Stimulated activated CD4-positive, alpha-beta T cell treated with anti-CD3 and anti-CD28 coated beads, Interleukin-2, amount 100 ng/mL, for 24 hours (primary cell): ENCODE results near the gene TBC1D22A.

ENCODE experiments used
- DNase-seq, 2 donors: peaks; one replicate each; pipeline ENCODE4 v3.0.0-alpha.2; 2020

The TBC1D22A gene

GRCh38 chr22:46795845-46796565 is 33.6 kb downstream of the TBC1D22A start:
- no peak for DNase-seq

- DNase-seq = no peak
These were observed 34.2 kb downstream of the TBC1D22A start for GRCh38 chr22:46796566-46797195.

GRCh38 chr22:46797355-46797754 is 34.9 kb downstream of the TBC1D22A start:
- no peak for DNase-seq

DNA sequence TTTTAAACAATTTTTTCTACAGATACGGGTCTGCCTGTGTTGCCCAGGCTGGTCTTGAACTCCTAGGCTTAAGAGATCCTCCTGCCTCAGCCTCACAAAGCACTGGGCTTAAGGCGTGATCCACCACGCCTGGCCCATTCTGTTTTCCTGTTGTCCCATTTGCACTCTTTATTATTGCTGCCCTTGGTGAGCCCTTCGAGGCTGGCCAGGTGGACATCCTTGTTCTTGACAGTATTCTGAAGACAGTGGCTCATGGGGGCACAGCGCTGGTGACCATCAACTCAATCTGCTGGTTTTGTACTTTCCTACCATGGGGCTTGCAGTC is 35.6 kb downstream of the TBC1D22A start:
- no peak for DNase-seq

GRCh38 chr22:46798366-46799350 is 36.2 kb downstream of the TBC1D22A start:
- DNase-seq = peak; percentile 82 to 85

GRCh38 chr22:46799626-46800025 is 37.2 kb downstream of the TBC1D22A start:
- no peak for DNase-seq

DNA sequence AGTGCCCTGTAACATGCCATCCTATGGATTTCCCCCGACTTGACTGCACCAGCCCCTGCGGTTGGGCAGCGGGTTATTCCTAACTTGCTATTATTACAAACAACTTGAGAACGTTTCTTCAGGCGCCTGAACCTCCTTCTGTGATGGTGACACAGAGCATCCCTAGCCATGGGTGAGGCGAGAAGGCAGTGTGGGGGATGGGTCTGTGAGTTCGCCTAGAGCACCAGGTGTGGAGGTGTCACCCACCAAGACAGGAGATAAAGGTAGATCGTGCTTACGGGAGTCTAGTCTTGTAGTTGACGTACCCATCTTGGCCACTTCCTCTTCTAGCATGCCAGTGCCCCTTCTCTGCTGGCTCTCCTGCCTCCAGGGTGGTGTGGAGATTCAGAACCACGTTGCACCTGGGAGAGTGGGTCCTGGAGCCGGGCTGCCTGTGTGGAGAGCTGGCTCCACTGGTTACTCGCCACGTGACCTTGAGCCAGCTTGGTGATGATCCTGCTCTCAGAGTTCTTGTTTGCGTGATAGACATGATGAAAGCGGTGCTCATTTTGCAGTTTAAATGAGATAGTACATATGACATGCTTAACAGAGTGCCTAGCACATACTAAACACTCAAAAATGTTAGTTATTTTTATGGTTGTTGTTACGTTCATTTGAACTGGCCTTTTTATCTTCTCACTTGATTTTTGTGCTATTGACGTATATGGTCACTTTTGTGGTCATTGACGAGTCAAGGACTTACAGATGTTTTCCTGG is 37.8 kb downstream of the TBC1D22A start:
- no peak for DNase-seq

GRCh38 chr22:46801331-46801811 is 38.9 kb downstream of the TBC1D22A start:
- DNase-seq = no peak

- DNase-seq = no peak
These were observed 39.6 kb downstream of the TBC1D22A start for GRCh38 chr22:46801826-46802607.

DNA sequence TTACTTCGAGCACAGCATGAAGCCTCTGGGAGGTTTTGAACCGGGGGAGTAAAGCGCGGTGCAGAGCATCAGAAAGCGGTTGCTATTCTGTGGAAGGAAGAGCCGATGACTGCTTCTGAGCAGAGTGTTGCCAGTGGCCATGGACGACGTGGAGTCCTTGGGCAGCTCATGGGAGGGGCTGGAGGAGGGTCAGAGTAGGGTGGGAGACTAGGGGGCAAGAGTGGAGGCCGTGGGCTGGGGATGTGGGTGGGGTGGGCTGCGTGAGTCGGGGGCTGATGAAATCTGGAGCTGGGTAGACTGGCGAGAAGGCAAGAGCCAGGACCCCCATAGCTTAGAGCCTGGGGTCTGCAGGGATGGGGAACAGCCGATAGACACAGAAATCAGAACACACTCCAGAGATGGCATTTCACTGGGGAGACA is 40.2 kb downstream of the TBC1D22A start:
- no peak for DNase-seq

GRCh38 chr22:46803031-46803880 is 40.8 kb downstream of the TBC1D22A start:
- DNase-seq = peak; percentile 74 to 75

- no peak for DNase-seq
These were observed 41.5 kb downstream of the TBC1D22A start for GRCh38 chr22:46803936-46804335.

DNA sequence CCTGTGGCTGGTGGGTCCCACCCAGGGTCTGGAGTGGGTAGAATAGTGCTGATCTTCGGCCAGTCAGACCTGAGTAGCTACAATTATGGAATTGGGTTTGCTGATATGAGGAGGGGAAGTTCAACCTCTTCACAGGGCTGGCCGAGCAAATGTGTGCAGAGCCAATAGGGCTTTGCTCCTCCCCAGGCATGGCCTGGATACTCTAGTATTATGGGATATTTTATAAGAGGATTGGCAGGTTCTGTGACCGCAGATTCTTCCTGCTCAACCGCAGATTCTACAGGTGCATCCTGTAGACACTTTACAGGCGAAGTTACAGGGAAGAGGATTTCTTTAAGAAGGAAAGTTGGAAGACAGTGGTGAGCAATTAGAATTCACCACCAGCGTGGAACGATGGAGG is 44.3 kb downstream of the TBC1D22A start:
- DNase-seq = no peak

GRCh38 chr22:46807458-46807857 is 45.0 kb downstream of the TBC1D22A start:
- no peak for DNase-seq

GRCh38 chr22:46809153-46809885 is 46.9 kb downstream of the TBC1D22A start:
- DNase-seq = no peak

DNA sequence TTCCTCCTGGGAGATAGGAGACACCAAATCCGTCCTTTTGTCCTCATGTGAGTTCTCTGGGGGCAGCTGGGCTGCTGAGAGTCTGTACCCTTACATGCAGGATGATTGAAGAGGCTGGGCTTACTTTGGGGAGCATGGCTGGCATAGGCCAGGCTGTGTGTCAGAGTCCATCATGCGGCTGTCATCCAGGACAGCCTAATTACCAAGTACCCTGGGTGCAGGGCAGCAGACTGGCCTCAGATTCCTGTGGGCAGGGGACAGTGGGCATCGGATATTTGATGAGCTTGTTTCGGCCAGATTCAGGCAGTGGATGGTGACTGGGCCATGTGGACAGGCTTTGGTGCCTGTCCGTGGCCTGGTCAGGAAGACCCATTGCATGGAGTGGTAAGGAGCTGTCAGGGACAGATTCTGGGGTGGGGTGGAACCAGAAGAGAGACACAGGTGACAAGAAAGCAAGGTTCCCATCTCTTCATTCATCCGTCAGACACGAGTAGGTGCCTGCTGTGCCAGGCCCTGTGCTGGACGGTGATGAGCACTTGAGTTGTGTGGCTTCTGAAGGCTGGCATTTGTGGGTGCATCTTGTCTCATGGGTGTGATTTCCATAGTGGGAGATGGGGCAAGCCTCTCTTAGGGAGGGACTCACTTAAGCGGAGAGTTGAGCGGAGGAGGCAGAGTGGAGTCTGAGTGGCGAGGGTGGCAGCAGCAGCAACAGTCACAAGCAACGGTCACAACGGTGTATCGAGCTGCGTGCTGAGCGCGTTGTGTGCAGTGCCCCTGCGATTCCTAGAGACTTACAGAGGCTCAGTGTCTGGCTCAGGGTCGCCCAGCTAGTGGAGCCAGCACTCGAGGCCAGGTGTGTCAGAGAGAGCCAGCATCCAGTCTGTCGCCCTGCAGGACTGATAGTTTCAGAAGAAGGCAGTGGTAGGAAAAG is 48.7 kb downstream of the TBC1D22A start:
- DNase-seq = no peak

- DNase-seq = no peak
These were observed 49.7 kb downstream of the TBC1D22A start for GRCh38 chr22:46812034-46812605.

DNA sequence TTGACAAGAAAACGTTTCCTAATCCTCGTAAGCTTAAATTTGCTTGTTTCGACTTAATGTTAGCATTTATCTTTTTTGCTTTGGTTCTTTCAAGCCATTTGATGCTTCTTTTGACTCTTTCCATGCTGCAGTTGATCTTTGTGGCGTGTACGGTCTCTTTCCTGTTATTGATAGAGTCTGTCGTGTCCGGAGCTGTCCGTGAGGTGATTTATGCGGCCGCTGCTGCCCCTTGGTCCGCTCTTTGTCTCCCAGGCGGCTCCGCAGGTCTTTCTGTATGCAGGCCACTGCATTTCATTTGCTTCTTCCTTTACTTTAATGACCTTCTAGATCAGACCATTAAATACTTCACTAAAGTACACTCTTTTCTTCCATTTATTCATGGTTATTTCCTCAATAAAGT is 50.3 kb downstream of the TBC1D22A start:
- DNase-seq = no peak
